Right forelimb (tissue), 1 donor: Measurements from ENCODE around the gene MARCHF3.
"Not testable (repeated sequence)": the region's sequence is repeated elsewhere in the genome, so short reads cannot be mapped to it uniquely, and the experiment has no call there.

ENCODE experiments used
- DNase-seq: peaks from one replicate; pipeline ENCODE4 v3.0.0-alpha.2; 2018

The MARCHF3 gene

DNA sequence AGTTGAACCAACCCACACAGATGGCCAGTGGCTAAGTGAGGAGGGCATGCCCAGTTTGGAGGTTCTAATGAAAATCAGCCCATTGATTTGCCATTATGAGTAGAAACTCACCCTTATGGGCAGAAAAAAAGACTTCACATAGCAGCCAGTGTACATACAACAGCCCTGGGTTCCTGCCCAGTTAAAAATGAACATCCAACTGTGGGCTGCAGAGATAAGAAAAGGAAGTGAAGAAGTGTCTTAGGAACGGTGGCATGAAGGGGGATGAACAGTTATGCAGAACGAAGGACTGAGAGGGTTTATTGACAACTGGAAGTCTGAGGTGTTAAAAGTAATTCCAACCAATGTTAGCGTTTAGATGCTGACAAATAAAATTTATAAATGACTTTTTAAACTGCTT is 118.4 kb downstream of the MARCHF3 start:
- DNase-seq, result no peak

DNA sequence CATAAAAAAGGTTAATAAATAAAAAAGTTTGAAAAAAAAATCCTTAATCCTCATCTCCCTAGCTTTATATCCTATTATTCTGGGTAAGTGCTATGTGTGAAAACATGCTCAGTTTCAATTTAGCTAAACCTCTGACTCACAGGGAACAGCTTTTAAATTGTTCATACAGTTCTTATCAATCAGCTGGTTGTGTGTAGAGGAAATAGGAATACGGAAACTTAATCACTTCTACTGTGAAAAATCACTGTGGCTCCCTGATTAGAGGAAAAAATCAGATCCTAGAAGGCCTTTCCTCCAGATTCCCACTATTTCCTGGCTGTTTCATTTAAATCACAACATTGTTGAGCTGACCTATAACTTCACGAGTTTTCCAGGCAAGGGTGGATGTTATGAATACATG is 120.5 kb downstream of the MARCHF3 start:
- DNase-seq, result no peak

DNA sequence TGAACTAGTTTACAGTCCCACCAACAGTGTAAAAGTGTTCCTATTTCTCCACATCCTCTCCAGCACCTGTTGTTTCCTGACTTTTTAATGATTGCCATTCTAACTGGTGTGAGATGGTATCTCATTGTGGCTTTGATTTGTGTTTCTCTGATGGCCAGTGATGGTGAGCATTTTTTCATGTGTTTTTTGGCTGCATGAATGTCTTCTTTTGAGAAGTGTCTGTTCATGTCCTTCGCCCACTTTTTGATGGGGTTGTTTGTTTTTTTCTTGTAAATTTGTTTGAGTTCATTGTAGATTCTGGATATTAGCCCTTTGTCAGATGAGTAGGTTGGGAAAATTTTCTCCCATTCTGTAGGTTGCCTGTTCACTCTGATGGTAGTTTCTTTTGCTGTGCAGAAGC is 126.0 kb downstream of the MARCHF3 start:
- not testable (repeated sequence) for DNase-seq

DNA sequence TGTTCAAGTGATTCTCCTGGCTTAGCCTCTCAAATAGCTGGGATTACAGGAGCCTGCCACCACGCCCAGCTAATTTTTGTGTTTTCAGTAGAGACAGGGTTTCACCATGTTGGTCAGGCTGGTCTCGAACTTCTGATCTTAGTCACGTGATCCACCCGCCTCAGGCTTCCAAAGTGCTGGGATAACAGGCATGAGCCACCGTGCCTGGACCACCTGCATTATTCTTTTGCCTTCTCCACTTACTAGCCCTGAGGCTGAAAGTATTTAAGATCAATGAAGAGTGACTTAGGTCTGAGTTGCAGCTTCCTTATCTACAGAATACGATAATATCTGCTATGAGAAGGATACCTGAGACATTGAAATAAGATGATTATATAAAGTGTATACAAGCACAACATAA is 129.6 kb downstream of the MARCHF3 start:
- no peak for DNase-seq

DNA sequence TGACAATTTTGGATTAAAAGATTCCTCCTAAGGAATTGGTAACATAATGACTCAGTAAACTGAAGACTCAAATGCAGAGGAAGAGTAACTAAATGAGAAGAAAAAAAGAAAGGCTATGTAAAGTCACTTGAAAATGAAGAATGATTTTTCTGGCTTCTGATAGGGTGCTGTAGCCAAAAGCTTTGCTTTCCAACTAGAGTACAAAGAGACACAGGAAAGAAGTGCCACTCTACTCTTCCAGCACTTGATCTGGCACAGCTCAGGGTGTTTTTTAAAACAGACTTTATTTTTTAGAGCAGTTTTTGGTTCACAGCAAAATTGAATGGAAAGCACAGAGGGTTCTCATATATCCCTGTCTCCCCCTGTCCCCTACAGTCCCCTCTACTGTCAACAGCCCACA is 130.9 kb downstream of the MARCHF3 start:
- DNase-seq, result no peak

DNA sequence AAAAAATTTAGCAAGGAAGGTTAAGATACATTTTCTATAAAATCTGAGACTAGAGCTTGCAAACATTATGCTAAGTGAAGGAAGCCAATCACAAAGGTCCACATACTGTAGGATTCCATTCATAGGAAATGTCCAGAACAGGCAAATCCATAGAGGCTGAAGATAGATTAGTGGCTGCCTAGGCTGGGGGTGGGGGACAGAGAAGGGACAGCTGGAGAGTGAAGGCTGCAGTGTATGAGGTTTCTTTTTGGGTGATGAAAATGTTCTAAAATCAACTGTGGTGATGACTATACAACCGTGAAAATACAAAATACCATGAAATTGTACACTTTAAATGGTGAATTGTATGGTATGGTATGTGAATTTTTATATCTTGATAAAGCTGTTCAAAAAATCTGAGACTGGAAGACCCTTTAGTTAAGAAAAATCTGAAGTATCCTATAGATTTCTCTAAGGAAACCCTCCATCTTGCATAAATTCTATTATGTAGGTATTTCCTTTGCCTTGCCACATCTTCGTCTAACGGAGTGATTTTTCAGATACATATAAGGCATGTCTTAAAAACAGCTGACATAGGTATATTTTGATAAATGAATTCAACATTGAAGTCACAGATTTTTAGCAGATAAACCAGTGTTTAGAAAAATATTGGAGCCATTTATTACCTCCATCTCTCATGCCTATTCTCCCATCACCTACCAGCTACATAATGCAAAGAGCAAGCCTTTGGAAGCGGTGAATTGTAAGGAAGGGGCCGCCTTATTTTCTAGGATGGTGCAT is 132.3 kb downstream of the MARCHF3 start:
- DNase-seq, result no peak

DNA sequence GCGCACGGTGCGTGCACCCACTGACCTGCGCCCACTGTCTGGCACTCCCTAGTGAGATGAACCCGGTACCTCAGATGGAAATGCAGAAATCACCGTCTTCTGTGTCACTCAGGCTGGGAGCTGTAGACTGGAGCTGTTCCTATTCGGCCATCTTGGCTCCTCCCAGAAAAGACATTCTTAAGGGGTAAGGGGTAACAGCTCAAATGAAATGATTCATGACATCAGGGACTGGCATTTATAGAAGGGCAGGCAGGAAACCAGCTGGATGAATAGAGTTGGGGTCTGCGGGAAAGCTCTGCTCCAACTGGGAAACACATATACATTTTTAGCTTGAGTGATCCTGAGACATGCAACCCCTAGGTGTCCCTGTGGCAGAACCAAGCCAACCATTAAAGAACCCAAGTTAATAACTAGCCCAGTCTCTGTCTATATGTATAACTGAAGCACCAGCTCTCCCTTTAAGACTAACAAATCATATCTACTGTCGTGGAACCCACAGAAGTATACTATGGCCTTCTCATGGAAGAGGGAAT is 134.1 kb downstream of the MARCHF3 start:
- no peak for DNase-seq

DNA sequence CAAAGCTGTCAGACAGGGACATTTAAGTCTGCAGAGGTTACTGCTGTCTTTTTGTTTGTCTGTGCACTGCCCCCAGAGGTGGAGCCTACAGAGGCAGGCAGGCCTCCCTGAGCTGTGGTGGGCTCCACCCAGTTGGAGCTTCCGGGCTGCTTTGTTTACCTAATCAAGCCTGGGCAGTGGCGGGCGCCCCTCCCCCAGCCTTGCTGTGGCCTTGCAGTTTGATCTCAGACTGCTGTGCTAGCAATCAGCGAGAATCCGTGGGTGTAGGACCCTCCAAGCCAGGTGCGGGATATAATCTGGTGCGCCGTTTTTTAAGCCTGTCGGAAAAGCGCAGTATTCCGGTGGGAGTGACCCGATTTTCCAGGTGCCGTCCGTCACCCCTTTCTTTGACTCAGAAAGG is 134.6 kb downstream of the MARCHF3 start:
- not testable (repeated sequence) for DNase-seq

DNA sequence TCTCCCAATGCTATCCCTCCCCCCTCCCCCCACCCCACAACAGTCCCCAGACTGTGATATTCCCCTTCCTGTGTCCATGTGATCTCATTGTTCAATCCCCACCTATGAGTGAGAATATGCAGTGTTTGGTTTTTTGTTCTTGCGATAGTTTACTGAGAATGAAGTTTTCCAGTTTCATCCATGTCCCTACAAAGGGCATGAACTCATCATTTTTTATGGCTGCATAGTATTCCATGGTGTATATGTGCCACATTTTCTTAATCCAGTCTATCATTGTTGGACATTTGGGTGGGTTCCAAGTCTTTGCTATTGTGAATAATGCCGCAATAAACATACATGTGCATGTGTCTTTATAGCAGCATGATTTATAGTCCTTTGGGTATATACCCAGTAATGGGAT is 139.9 kb downstream of the MARCHF3 start:
- DNase-seq, result not testable (repeated sequence)

DNA sequence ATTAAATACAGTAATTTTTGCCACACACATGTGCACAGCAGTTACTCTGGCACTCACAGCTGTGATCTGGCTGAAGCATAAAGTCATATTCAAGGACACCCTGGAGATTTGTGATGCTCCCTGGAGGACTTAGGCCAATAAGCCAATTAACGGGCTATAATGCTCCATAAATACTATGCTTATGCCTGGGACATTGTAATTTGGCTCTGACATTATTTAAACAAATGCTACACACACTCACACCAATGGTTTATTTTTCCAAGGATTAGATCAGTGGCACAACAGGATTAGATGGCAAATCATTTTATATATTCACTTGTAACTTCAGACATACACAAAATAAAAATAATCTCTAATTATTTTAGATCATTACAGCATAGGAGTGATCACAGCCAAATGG is 142.2 kb downstream of the MARCHF3 start:
- no peak for DNase-seq

DNA sequence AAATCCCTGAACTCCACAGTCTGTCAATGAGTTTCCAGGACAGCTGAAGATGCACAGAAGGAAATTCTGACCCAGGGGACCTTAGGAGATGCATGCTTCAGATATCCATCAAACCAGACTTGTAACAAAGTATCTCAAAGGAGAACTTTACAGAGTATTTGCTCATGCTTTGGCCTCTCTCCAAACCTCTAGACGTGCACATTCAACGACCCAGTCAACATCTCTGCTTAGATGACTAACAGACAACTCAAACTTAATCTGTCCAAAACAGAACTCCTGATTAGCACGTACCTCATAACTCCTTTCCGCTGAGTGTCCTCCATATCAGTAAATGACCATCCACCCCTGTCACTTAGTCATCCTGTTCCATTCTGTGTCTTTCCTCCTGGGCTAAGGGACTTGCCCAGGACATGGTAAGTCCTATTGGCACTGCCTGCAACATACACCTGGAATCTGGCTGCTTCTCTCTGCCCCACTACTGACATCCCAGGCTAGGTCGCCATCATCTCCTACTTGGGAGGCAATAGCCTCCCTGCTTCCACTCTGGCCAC is 146.0 kb downstream of the MARCHF3 start:
- DNase-seq, result no peak

DNA sequence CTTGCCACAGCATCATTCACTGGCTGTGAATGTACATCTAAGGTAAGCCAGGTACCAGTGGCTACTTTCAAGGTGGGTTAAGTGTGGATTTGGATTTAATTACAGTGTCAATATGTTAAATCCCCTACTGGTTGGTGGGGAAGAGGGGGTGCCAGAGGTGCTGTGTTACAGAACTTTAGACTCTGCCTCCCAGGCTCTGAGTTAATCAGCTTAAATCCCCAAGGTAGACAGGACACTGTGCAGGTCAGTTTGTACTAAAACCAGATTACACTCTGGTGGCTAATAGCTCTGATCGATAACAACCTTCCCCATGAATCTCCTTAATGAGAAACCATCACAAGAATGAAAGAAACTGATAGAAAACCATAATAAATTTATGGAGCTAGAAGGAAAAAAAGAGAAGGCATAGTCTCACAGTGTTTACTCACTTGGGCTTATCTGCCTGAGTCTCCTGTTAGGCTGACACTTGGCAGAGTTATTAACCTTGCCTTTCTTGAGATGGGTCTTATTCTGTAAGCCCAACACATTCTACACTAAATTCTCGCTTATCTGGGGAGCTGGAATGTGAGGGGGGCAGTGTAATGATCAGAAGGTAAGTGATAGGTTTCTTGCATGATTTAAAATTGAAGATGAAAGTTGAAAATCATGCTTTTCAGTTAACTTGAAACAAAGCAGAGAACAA is 146.7 kb downstream of the MARCHF3 start:
- DNase-seq, result no peak

DNA sequence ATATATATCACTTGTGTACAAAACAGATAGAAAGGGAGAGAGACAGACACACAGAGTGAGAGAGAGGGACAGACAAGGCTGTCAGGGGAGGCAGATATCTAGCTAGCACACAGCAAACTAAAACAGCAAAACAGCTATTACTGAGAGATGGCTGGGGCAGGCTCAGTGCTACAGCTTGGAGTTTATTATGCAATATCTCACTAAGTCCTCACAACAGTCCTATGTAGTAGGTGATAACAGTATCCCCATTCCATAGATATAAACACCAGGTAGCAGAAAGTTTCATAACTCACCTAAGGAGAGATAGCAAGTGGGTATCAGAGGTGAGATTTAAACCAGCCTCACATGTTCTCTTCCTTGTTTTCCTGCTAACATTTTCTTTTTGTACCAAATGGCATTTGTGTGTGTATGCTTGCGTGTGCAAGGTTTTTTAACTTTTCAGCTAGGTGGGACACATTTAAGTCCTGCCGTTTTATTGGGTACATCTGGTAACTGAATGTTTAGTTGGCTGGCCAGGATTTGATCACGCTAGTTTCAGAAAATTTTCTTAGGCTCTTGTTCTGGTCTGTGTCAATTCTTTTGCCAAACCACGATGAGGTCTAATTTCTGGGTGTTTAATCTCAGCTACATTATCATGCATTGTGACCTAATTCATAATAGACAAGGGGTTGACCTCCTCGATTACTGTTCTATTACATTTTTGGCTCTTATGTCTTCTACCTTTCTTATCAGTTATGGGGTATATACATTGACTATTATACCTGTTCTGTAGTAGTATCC is 148.3 kb downstream of the MARCHF3 start:
- DNase-seq, result no peak

DNA sequence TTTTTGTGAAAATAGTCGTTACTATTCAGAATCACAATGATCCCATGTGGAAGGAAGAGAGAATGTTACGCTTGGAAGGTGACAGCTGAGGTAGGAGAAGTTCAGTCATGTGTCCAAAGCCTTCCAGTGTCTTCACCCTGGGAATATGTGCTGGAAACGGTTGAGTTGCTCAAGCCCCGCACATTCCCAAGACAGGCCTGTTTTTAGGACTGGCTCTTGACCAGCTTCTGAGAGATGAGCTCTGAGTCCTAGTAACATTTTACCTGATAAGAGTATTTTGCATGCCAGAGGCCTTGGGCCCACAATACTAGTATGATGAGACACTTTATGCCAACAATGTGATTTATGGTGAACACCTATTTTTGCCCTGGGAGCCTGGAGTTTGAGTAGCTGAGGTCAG is 151.7 kb downstream of the MARCHF3 start:
- no peak for DNase-seq

DNA sequence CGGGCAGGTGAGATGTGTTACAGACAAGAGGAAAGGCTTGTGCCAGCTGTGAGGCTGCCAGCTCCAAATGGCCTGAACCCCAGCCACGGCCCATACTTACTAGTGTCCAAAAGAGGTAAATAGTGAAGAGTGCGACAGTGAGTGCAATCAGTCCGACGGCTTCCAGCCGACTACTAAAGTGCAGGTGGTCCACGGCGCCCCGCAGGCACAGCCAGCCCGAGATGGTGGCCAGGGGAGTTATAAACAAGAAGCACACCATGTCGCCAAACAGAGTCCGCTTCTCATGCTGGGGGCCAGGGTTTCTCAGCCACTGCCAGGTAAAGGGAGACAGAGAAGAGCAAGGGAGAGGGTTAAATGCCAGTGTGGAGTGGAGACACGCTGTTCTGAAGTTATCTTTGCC is 152.3 kb downstream of the MARCHF3 start:
- no peak for DNase-seq

DNA sequence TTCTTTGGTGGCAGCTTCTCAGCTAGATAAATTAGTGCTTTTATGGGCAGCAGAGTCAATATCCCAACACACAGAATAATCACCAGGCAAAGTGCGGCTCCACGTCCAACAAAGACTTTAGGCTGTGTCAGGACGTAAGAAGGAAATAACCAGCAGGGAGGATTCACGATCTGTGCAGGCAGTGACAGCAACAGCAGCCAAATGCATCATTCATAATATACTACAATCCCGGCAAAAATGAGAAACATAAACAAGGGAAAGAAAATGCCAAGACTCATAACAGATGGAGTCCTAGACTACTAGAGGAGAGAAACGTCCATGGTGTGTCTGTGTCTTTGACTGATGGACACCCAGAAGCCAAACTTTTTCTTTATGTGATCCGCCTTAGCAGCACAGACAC is 152.8 kb downstream of the MARCHF3 start:
- DNase-seq, result no peak

DNA sequence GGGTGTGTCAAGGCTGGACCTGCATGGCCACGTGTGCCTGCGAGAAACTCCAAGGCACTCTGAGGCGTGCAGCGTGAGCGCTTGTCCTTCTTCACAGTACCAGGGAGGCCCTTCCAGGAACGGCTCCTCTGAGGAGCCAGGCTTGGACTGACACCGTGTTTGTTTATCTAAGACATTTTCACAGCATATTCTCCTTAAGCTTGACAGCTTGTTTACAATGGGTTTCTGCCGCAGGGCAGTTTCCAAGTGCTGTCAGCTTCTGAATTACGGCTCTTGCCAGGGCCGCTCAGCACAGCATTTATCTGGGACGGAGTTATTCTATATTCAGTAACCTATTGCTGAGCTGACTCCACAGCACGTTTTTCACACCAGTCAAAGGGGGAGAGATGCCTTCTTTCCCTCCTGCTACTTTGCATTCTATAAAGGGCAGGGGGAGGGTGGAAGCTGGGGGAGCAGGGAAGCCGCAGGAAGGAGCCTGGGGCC is 155.0 kb downstream of the MARCHF3 start:
- DNase-seq, result no peak

DNA sequence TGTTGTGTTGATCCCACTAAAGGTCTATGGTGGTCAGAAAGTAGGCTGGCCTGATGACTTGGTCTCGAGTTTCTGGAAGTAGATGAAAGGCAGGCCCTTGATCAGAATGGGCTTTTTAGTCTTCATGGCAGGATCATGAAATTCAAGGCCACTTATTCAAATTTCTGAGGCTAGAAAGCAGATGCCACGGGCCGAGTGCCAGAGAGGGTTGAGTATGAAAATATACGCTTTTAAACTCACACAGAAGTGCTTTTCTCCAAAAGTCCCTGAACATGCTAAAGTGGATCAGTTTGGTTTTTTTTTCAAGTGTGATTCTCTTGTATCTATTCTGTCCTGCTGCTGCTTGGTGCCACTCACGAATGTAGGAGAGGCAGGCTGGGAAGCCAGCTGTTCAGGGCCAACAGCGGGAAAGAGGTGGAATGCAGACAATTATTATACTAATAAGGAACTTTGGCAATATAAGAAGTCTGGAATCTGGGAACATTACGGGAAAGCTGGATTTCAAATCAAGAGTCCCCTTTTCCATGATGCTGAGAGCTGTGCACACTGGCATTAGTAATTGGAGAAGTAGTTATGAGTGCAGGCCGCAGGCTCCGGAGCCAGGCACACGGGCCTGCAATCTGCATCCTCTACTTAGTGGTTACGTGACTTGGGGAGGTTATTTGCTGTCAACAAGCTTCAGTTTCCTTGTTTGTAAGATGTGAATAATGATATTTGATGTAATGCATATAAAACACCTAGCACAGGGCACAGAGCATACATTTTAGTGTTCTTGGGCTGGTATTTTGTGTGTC is 157.6 kb downstream of the MARCHF3 start:
- DNase-seq, result no peak

DNA sequence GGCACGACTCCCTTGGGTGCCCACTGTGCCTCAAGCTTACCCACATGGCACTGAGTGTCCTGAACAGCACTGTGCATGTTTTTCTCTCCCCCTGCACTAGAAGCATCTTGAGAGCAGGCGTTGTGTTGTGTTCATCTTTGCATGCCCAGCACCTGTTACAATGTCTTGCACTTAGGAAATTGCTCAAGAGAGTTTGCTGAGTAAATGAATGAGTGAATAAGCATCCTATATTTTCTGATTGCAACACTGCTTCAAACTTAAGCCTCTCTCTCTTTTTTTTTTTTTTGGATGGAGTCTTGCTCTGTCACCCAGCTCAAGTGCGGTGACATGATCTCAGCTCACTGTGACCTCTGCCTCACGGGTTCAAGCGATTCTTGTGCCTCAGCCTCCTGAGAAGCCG is 158.9 kb downstream of the MARCHF3 start:
- DNase-seq, result no peak

DNA sequence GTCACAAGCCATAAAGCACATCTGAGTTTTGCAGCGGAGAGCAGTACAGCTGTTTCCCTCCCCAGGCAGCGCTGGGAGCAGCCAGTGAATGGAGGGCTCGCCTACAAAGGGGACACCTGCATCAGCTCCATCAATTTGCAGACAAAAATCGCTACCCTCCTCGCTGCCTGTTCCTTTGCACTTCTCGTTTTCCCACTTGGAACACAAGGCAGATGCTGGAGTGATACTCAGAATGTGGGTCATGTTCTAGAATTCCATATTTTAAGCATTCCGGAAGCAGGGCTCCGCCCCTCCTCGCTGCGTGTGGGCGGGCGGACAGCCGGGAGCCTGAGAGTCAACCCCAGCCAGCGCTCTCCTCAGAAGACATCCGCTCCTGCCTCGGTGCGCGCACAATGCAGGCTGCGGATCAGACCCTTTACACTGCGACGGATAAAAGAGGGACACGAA is 161.3 kb downstream of the MARCHF3 start:
- peak; percentile 70 for DNase-seq

DNA sequence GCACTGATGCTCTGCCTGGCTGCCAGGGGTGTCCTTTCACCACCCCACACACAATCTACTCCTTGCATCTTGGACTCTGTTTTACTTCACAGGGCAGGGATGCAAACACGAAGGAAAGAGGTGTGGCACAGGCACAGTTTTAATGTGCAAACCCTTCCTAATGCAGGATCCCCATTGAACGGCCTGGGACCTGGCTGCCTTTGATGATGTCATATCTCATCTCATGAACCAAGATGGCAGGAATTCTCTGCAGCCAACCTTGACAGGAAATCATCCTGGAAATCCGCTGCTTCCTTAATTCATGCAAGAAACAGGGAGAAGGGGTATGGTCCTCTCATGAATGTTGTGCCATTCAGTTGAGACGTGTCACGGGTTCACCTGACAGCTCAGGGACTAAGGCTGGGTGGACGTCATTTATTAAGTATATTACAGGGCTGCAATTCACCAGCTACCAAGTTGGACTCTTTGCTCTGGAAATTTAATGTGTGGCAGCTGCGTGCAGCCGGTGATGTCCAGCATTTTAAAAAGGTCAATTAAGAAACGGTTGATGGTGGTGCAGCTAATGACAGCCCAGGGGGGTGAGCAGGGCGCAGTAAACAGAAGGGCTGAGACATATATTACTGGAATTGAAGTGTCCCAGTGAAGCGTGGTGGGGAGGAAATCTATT is 161.9 kb downstream of the MARCHF3 start:
- DNase-seq, result no peak
